HG02981 (cell line): Measurements from ENCODE around the gene CPNE9.
"Not testable (repeated sequence)": the region's sequence is repeated elsewhere in the genome, so short reads cannot be mapped to it uniquely, and the experiment has no call there.

Source experiments
- ATAC-seq: cut with Tn5 transposase; IDR thresholded peaks from one replicate; pipeline ENCODE4 v1.9.1; 2021; ENCODE audit warnings: mild to moderate bottlenecking, moderate library complexity; ENCODE audit not compliant: unreplicated experiment

The CPNE9 gene

DNA sequence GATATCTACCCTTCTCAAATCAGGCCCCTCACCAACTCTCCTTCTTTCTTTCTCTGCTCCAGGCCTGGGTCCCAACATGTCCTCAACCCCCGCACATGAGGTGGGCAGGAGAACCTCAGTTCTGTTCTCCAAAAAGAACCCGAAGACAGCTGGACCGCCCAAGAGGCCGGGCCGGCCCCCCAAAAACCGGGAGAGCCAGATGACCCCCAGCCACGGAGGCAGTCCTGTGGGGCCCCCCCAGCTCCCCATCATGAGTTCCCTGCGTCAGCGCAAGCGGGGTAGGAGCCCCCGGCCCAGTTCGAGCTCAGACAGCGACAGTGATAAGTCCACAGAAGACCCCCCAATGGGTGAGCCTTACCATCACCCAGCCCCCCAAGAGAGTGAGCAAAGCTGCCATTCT lies 40.5 kb downstream of the CPNE9 start:
- no peak for ATAC-seq

DNA sequence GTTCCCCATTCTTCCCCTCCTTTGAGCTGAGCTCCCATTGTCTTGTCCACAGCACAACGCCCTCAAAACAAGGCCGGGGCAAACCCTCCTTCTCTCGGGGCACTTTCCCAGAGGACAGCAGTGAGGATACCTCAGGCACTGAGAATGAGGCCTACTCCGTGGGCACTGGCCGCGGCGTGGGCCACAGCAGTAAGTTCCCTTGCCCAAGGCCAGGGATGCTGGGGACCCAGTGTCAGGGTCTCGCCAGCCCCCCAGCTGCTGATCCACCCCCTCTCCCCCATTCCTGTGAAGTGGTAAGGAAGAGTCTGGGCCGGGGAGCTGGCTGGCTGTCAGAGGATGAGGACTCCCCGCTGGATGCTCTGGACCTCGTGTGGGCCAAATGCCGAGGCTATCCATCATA lies 41.9 kb downstream of the CPNE9 start:
- no peak for ATAC-seq

DNA sequence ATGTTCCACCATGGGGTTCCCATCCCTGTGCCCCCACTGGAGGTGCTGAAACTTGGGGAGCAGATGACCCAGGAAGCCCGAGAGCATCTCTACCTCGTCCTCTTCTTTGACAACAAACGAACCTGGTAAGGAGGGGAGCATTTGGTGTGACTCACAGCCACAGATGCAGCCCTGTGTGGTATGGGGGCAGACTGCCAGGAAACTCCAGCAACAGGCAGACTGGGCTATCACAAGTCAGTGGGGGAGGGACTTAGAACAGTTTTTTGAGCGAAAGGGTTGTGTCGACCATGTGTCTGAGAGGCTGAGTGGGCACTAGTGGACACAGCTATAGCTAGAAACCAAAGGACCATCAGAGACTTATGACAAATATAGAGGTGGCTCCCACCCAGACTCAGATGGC lies 42.7 kb downstream of the CPNE9 start:
- no peak for ATAC-seq

DNA sequence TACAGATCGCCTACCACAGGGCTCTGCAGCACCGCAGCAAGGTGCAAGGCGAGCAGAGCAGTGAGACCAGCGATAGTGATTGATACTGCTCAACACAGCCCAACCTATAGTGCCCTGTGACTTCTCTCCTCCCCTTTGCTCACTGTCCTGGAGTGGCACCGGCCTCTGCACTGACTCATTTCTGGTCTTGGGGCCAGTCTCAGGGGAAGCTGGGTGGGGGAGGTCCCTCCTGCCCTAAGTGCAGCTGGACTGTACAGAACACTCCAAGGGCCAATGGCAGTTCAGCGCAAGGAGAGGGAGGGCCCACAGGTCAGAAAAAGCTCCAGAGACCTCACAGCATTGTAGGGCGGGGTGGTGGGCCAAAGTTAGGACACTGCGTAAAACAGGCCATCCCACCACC lies 43.6 kb downstream of the CPNE9 start:
- no peak for ATAC-seq

DNA sequence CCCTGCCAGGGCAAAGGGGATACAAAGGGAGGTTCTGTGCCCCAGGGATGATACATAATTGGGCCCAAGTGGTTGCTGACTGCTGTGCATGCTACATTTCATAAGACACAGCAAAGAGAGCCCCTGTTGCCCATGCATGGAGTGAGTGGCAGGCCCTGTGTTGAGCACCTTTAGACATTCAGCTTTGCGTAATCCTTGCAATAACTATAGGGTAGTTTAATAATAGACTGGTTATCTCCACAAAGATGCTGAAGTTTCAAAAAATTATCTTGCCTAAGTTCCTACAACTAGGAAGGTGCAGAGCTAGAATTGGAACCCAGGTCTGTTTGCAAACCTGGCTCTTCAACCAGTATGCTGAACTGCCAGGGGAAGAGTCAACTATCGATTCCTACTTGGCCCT lies 44.4 kb downstream of the CPNE9 start:
- no peak for ATAC-seq

DNA sequence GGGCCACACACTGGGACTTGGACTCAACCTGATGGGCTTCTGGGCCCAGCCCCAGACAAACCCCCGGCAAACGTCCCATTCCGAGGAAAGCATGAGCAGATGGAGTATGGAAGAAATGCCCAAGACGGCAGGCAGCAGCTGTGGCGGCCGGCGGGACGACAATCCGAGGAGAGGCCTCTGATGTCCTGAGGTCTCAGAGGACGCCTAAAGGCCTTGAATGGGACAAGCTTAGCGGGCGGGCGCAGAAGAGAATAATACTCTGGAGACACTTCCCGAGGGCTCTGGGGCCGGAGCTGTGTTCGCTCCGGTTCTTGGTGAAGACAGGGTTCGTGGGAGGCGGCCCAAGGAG lies 45.6 kb downstream of the CPNE9 start:
- no peak for ATAC-seq

DNA sequence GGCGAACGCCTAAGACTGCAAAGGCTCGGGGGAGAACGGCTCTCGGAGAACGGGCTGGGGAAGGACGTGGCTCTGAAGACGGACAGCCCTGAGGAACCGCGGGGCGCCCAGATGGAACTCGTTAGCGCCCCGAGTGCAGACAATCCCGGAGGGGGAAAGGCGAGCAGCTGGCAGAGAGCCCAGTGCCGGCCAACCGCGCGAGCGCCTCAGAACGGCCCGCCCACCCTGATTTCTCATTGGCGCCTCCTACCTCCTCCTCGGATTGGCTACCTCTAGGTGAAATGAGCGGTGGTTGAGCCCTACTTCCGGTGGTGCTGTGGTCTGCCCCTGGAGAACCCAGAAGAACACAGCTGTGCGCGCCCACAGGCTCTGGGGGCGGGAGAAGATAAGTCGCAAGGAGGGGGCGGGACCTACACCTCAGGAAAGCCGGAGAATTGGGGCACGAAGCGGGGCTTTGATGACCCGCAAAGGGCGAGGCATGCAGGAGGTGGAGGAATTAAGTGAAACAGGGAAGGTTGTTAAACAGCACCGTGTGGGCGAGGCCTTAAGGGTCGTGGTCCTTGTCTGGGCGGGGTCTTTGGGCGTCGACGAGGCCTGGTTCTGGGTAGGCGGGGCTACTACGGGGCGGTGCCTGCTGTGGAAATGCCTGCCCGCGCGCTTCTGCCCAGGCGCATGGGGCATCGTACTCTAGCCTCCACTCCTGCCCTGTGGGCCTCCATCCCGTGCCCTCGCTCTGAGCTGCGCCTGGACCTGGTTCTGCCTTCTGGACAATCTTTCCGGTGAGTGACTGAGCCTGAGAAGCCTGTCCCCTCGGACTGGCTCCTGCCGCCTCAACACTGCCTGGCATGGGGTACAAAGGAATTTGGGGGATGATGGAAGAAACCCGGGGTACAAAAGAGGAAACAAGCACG lies 46.3 kb downstream of the CPNE9 start, which contains the start of gene OGG1:
OGG1 (plus strand) TSS at position 308 of the 911 bp plus-strand sequence; CDS start at position 643, 335 bp downstream.
- ATAC-seq: peak; percentile 90

DNA sequence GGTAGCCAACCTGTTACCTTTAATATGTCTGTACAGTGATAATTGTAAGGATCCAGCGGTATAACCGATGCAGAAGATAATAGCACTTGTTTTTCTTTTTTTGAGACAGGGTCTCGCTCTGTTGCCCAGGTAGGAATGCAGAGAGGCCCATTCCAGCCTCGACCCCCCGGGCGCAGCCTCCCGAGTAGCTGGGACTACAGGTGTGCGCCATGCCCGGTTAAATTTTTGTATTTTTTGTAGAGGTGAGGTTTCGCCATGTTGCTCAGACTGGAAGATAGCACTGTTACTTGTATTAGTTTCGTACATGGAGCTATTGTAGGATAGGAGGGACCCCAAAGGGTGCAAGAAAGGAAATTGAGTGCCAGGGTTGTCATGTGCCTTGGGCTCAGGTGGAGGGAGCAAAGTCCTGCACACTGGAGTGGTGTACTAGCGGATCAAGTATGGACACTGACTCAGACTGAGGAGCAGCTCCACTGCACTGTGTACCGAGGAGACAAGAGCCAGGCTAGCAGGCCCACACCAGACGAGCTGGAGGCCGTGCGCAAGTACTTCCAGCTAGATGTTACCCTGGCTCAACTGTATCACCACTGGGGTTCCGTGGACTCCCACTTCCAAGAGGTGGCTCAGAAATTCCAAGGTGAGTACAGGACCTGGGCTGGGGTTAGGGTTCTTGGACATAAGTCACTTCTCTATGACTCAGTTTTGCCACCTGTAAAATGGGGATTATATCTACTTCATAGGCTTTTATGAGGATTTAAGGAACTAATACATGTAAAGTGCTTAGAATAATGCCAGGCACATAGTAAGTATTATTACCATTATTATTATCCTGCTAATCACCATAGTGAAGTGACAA lies 47.2 kb downstream of the CPNE9 start:
- ATAC-seq: no peak

DNA sequence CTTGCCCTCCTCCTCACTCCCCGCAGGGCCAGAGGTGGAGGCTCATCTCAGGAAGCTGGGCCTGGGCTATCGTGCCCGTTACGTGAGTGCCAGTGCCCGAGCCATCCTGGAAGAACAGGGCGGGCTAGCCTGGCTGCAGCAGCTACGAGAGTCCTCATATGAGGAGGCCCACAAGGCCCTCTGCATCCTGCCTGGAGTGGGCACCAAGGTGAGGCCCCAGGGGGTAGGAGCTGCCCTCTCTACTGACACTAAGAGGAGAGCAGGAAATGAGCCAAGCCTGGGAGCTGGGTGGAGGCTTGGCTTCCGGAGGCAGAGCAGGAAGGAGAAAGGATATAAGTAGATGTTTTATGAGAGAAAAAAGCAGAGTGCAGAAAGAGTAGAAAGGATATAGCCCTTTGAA lies 51.0 kb downstream of the CPNE9 start:
- no peak for ATAC-seq

DNA sequence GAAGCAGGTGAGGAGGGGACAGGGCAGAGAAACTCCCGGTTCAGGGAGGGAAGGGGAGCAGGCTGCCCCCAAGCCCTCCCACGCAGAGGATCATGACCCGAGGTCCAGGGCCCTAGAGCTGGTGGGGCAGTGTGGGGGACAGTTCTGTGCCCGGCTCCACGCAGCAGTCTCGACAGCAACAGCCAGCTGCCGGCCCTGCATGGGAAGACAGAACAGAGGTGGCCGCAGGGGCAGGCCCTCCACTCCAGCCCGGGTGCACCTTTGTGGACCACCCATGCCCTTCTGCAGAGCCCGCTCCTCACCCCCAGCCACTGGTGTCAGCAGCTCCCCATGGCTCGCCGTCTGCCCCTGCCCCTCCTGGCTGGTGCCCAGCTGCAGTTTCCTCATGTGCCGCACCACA lies 53.8 kb downstream of the CPNE9 start:
- ATAC-seq: no peak

DNA sequence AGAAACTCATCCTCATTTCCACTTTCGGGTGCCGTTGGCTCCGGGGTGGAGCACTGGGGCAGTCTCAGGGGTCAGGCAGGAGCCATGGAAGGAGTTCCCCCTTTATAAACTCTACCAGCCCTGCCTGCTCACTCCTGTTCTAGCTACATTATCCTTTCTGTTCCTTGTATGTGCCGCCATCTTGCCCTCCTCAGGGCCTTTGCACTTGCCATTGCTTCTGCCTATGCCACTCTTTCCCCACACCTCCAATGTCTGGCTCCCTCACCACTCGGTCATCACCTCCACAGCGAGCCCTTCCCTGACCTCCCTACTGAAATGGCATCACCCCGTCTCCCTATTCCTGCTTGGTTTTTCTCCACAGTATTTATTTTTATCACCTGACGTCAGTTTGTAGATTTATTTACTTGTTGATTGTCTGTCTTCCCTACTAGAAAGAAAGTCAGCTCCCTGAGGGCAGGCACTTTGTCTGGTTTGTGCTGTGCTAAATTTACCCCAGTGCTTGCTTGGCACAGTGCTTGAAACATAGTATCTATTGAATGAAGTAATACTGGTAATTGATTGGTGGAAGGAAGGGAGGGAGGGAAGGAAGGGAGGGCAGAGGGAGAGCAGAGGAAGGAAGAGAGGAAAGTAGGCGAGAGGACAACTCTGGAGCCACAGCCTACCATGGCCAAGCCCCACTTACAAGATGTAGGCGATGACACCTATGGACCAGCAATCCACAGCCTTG lies 57.3 kb downstream of the CPNE9 start:
- no peak for ATAC-seq

DNA sequence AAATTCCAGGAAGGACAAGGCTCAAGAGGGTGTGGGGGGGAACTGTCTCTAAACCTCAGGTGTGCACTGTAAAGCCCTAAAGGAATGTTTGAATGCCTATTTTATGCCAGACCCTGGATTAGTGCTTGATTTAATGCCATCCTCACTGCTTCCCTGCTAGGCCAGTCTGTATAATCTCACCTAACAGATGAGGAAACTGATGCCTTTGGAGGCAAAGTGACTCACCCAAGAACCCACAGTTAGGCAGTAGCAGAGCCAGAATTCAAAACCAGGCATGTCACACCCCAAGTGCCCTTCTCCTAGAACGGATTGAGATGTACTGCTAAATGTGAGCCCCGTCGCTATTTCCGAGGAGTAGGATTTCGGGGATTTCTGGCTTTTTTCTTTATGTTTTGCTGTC lies 58.3 kb downstream of the CPNE9 start:
- ATAC-seq: no peak

DNA sequence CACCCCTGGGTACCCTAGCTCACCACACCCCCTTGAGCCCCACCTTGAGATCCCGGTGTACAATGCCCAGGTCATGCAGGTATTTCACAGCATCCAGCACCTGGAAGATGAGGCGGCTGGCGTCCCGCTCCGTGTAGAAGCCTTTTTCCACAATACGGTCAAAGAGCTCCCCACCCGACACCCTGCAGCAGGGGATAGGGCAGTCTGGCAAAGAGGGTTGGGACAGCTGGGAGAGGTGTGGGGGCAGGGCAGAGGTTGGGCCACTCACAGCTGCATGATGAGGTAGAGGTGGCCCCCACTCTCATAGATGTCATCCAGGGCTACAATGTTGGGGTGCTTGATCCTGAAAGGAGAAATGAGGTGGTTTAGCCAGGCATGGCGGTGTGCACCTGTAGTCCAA lies 59.2 kb downstream of the CPNE9 start:
- no peak for ATAC-seq

DNA sequence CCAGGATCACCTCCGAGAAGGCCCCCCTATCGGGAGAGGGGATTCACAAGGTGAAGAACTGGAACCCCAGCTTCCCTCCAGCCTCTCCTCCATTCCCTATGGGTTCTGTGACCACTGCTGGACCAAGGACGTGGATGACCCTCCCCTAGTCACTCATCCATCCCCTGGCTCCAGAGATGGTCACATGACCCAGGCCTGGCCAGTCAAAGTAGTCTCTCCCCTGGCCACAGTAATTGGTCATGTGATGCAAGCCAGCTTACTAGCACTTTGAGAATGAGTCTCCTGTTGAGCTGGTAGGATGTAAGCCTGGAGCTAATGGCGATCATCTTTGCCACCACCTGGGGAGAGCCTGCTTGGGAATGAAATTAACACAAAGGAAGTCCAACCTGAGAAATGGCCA lies 62.2 kb downstream of the CPNE9 start:
- no peak for ATAC-seq

DNA sequence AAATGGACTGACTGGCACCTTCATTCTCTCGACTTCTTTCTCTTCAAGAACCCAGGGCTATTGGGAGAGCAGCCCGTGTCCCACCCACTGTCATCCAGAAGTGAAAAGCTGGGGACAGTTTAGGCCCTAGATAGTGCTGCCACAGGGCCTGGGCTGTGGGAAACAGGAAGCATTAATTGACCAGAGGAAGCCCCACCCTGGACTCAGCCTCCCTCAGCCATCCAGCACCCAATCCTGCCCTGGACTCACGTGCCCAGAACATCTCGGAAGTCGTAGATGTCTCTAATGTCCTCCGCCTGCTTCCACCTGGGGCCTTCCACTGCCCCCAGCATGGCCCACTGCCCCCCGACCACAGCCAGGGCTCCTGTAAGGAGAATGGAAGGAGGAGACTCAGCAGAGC lies 63.8 kb downstream of the CPNE9 start:
- ATAC-seq: no peak

DNA sequence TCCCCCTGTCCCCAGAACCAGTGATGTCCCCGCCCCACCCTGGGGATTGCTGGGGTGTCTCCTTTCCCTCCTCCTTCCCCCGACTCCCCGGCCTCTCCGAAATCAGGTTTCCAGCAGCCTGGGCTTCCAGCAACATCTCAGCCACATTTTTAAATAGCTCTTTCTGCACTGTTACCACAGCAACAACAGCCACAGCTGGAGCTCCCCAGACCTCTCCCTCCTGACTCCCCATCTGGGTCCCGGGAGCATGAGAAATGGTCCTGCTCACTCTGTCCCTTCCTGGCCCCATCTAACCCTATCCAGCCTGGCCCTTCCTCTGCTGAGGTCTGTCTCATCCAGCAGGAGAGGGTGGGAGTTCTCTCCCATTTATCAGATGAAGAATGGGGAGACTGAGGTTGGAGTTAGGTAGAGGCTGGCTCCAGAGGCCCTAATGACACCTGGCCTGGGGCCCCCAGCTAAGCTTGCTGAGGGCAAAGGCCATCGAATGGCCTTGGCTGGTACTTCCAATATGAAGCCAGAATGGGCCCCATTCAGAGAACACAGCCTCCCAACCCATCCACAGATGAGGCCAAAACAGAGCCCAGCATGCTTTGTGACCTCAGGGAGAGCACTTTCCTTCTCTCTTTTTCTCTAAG lies 64.6 kb downstream of the CPNE9 start:
- ATAC-seq: no peak

DNA sequence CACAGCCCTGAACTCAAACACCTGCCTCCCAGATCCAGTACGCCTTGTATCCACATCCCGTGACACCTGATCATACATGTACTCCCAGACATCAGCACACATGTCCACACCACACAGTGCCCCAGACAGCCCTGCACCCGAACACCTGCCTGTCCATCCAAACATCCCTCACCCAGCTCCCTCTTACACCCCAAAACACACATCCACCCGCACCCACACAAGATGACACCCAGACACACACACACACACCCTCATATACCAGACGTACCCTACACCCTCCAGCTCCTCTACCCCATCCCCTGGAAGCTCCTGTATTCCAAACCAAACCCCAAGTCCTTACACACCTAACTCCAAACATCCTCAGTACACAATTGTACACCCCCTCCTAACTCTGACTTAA lies 65.4 kb downstream of the CPNE9 start:
- no peak for ATAC-seq

DNA sequence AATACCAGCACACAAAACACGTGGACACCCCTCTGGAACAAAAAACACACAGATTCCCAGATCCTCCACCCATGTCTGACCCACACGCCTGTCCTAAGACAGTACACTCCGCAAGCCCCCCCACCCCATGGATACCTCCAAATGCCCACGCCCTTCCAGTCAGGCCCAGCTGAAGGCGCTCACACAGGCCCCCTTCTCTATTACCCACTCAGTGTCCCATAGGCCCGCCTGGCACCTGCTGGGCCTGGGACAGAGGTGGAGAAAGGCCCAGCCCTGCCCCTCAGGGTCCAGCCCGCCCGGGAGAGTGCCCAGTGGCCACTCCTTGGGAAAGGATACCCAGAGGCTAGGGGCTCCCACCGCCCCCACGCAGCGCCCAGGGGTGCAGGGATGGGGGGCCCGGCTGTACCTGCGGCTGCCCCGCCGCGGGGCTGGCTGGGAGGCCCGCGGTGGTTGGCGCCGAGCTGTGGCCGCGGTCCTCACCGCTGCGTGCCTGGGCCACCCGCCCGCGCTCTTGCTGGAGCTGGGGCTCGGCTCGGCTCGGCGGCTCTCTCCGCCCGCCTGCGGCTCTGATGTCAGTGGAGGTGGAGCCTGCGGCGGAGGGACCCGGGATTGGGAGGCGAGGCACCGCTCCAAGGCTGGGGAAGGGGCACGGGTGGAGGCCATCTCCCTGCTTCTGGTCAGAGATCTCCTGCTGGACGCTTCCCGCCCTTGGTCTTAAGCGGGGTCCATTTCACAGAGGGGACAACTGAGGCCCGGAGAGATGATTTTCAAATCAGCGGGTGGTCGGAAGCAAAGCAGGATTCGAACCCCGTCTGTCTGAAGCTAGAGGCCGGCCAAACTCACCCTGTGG lies 66.0 kb downstream of the CPNE9 start, which contains the start of gene CAMK1:
CAMK1 (minus strand) TSS at position 522 of the 850 bp plus-strand sequence. CDS start 2,198 bp downstream, outside the sequence.
- ATAC-seq: no peak

DNA sequence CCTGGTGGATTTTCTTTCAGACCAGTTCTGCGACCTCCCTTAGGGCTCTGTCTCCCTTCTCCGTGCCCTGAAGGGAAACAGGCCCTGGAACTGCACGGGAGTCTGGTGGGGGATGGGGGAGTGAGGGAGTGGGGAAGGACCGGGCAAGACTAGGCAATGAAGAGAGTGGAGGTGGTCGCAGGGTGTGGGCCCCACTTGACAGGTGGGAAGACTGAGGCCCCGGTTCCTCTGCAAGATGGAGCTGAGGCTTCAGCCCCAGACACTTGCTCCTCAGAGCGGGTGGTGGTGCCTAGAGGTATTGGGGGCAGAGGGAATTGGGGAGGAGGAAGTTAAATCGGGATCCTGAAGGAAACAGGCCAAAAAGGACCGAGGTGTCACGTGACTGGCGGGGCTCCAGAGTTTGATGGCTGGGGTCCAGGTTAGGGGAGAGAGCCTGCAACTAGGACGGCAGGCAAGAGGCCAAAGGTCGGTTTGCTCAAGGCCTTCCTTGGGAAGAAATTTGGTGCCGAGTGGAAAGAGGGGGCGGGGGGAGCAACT lies 66.7 kb downstream of the CPNE9 start:
- no peak for ATAC-seq

DNA sequence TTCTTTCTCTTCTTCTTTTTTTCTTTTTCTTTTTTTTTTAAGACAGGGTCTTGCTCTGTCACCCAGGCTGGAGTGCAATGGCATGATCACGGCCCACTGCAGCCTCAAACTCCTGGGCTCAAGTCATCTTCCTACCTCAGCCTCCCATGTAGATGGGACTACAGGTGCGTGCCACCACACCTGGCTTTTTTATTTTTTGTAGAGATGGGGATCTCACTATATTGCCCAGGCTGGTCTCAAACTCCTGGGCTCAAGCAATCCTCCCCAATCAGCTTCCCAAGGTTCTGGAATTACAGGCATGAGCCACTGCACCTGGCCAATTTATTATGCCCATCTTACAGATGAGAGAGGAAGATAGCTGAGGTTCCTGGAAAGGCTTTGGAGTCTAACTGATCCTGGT lies 67.4 kb downstream of the CPNE9 start:
- not testable (repeated sequence) for ATAC-seq
